Sciatic nerve (tissue), 2 donors: Measurements from ENCODE around the gene ZNF470. TPM values are rescaled to one million over a fixed set of nuclear protein-coding genes. Genes with fewer than 3 reads are reported as not detected.

Source experiments
- ATAC-seq: fragments of 200-7000 bp; cut with Tn5 transposase; one replicate; pipeline ENCODE4 v1.9.1; 2020; ENCODE audit warnings: mild to moderate bottlenecking, moderate library complexity
- DNase-seq: peaks from one replicate; pipeline ENCODE4 v3.0.0-alpha.2; 2020; ENCODE audit warnings: low spot score
- intact Hi-C: fragments of 100-400 bp; cut with DNase I; formaldehyde crosslinking; loops from one replicate; pipeline ENCODE4 v1.14.2; 2022
- total RNA-seq: library from RNA; stranded (reverse); fragmentation: NEBNext Ultra II Directional; extraction: Animal tissue kit (Norgen Biotek cat#: 25700); gene quantifications from one replicate; pipeline ENCODE4 v1.2.1, GENCODE V29; 2021
- donor health status: DM: no; HTN: no; CAD: no.
- donor health status: DM: no; HTN: no; CAD: no.

Gene ZNF470
- 9.2 TPM for total RNA-seq

GRCh38 chr19:56567274-56568120, at the start of gene ZNF470:
ZNF470 (plus strand) TSS chr19:56567468; CDS start chr19:56570312, 2,844 bp downstream.
- DNase-seq: peak; percentile 97

DNA sequence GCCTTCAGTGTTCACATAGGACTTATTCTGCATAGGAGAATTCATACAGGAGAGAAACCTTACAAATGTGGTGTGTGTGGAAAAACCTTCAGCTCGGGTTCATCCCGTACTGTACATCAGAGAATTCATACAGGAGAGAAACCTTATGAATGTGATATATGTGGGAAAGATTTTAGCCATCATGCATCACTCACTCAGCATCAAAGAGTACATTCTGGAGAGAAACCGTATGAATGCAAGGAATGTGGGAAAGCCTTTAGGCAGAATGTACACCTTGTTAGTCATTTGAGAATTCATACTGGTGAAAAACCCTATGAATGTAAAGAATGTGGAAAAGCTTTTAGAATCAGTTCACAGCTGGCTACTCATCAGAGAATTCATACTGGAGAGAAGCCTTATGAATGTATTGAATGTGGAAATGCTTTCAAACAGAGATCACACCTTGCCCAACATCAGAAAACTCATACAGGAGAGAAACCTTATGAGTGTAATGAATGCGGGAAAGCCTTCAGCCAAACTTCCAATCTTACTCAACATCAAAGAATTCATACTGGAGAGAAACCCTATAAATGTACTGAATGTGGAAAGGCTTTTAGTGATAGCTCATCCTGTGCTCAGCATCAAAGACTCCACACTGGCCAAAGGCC, 41.9 kb upstream of the ZNF470 start:
- intact Hi-C loops: no loop called here
- ATAC-seq: no peak
- no peak for DNase-seq

More at GRCh38 chr19:56567274-56568120, at the start of gene ZNF470:
- intact Hi-C loops: no loop called here
- ATAC-seq: peak; percentile 100

DNA sequence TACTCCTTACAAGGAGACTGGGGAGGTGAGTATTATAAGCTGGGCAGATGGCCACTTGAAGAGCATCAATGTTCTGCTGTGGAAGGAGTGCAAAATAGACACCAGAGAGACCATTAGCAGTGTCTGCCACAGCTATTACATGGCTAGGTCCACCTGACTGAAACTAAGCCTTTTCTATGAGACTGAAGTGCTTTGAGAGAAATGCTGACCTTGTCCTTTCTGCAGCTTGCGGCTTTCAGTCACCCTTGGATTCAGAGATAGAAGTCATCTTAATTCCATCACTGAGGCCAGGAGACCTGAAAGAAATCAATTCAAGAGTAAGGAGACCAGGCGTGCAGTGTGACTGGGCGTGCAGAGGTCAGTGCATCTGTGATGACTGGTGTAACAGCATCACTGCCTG, 29.8 kb upstream of the ZNF470 start:
- intact Hi-C loops: no loop called here
- no peak for ATAC-seq
- no peak for DNase-seq

DNA sequence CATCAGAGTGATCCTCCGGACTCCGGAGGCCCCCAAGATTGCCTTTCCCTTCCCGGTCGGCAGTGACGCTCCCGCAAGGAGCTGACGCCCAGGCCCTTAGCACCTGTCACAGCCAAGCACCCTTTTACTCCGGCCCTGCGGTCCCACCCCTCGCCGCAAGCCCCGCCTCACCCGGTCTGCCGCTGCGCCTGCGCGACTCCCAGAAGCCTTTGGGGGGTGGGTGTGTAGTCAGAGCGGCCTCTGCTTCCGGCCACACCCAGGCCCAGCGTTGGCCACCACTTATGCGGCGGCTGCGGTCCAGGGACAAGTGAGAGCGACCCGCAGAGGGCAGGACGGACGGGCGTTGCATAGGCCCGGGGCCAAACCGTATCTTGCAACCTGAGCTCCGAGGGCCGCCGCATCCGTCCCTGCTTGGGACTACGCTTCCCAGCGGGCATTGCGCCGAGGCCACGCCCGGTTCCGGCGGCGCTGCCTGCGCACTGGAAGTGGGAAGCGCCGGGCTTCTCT, 29.0 kb upstream of the ZNF470 start:
- peak; percentile 99 for ATAC-seq
- DNase-seq: peak; percentile 93
- intact Hi-C loops: no loop called here

- intact Hi-C loops: no loop called here
- DNase-seq (peak; percentile 88), ATAC-seq (peak; percentile 73)
These were observed 28.5 kb upstream of the ZNF470 start, which contains the start of gene ZFP28 for GRCh38 chr19:56538761-56539263. ZFP28 (plus strand) TSS chr19:56538948; CDS start chr19:56539019, 71 bp downstream.

GRCh38 chr19:56543776-56544175, 23.5 kb upstream of the ZNF470 start:
- no peak for ATAC-seq

GRCh38 chr19:56547535-56547934, 19.7 kb upstream of the ZNF470 start:
- DNase-seq (no peak), ATAC-seq (no peak)
- intact Hi-C loops: no loop called here

More at GRCh38 chr19:56543776-56544175, 23.5 kb upstream of the ZNF470 start:
- DNase-seq: no peak
- intact Hi-C loops: no loop called here

- no peak for DNase-seq
- intact Hi-C loops: no loop called here
- no peak for ATAC-seq
These were observed 12.9 kb upstream of the ZNF470 start for GRCh38 chr19:56554272-56554869.

DNA sequence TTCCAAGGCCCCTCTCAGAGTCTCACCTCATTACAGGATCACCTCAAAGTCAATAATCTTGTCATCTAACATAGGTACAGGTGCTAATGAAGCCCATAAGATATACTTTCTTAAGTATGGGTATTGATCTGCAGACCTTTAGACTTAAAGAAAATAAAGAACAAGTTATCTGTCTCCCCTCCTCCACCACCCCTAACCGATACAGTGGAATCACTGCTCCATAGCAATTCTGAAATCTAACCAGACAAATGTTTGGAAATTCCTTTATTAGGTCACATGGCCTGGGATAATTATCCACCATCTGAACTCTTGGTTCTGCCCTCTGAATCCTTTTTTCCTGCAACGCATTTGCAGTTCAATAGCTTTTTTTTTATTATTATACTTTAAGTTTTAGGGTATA, 4.5 kb upstream of the ZNF470 start:
- ATAC-seq: no peak

DNA sequence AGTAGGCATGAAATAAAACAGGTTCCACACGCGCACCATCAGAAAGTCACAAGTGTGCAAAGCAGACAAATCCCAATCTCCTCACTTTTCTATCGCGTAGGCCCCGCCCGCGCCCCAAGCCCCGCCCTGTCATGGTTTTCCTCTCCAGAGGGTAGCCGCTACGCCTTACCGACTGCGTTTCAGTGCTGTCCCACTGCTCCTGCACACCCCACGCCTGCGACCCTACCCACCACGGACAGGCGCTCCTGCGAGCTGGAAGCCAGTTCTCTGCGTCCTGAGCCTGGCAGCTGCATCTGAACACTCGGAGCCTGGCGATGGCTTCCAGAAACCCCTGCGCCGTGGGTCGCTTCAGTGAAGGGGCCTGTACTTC, 379 bp upstream of the ZNF470 start:
- DNase-seq: peak; percentile 70
- peak; percentile 86 for ATAC-seq
- intact Hi-C loops: no loop called here

More for the DNA sequence above, 4.5 kb upstream of the ZNF470 start:
- intact Hi-C loops: no loop called here
- no peak for DNase-seq

GRCh38 chr19:56572589-56572988, 5.3 kb downstream of the ZNF470 start:
- ATAC-seq (no peak), DNase-seq (no peak)
- intact Hi-C loops: no loop called here

GRCh38 chr19:56573914-56574313, 6.6 kb downstream of the ZNF470 start:
- intact Hi-C loops: no loop called here
- no peak for ATAC-seq
- no peak for DNase-seq

- intact Hi-C loops: no loop called here
- ATAC-seq (no peak), DNase-seq (no peak)
These were observed 10.7 kb downstream of the ZNF470 start for GRCh38 chr19:56577719-56578602.

- no peak for ATAC-seq
- intact Hi-C loops: no loop called here
These were observed 27.1 kb downstream of the ZNF470 start for GRCh38 chr19:56594446-56594782.

DNA sequence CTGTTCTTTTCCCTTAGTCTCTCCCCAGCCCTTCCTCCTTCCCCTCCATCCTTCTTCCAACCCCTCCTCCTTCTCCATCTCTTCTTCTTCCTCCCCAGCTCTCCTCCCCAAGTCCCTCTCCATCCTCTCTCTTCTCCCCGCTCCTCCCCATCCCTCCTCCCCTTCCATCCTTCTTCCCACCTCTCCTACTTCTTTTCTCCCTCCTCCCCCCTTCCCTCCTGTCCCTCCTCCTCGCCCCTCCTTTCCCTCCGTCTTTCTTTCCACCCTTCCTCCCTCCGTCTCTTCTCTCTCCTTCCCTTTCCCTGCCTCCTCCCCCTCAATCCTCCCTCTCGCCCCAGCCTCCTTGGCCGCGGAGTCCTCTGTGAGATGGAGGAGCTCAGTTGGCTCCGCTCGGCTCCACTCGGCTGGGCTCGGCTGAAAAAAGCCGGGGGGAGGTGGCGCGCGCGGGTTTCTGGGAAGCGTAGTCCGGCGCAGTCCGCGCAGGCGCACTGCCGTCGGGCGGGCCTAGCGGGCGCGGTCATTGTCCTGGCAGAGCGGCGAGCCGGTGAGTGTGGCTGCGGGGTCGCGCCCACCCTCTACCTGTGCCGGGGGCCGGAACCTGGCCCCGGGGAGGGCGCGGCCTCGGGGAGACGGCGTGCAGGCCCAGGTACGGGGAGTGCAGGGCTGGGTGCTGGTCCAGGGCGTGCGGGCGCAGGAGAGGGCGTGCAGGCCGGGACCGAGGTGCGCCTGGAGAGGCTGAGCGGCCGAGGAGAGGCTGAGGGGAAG, 27.7 kb downstream of the ZNF470 start, which contains the start of gene ZNF71:
Gene ZNF71, plus strand, starts transcription at position 520 of the 765 bp plus-strand sequence. CDS start 6,257 bp downstream, outside the sequence.
- ATAC-seq (peak; percentile 99), DNase-seq (peak; percentile 93)
- intact Hi-C loops: no loop called here

More at GRCh38 chr19:56594446-56594782, 27.1 kb downstream of the ZNF470 start:
- no peak for DNase-seq

GRCh38 chr19:56595548-56595899, 28.3 kb downstream of the ZNF470 start:
- intact Hi-C loops: no loop called here
- ATAC-seq: peak; percentile 22
- DNase-seq: no peak

GRCh38 chr19:56596676-56597075, 29.4 kb downstream of the ZNF470 start:
- DNase-seq (no peak), ATAC-seq (no peak)

DNA sequence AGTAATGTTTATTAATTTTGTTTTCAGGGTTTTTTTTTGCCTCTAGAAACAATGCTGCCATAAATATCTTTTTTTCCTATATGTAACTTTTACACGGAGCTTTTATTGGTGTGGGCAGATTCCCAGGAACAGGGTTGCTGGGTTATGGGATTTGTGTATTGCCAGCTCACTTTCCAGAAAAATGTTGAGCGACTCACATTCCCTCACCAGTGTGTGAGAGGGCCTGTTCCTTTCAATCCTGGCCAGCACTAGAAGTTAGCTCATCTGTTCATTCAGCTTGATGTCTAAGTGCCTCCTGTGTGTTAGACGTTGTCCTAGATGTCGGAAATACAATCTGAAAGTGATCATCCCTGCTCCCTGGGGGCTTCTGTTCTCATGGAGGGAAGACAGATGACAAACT, 30.4 kb downstream of the ZNF470 start:
- intact Hi-C loops: no loop called here
- no peak for DNase-seq

More at GRCh38 chr19:56596676-56597075, 29.4 kb downstream of the ZNF470 start:
- intact Hi-C loops: no loop called here

More for the DNA sequence above, 30.4 kb downstream of the ZNF470 start:
- no peak for ATAC-seq
